ENCODE measurements around the gene XXYLT1.

XXYLT1 gene

DNA sequence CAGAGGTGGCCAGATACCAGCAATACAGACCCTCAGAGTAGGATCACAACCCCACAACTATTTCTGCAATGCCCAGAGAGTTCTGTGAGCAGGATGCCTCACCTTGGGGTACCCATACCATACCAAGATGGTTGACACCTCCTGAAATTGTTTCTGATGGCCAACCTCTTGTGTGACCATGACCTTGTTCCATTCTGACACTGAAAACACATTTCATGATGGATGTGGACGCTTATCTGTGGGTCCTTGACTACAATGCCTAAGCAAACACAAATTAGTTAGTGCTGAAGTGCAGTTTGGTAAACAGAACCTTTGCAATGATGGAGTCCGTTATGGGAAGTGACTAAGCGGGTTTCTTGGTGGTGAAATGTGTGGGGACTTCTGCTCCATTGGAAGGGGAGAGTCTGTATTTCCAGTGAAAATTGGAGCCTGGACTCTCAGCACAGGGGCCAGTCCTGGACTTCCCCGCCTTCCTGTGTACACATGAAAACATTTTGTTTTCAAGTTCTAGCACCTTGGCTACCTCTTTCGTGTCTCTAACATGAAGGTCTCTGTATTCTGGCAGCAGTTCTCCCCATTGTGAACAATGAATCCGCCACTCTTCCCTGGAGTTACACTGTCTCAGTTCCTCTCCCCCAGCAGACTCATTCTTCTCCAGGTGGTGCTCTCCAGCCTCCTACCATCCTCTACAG lies 106.2 kb downstream of the XXYLT1 start:
- peak; percentile 49 for DNase-seq

DNA sequence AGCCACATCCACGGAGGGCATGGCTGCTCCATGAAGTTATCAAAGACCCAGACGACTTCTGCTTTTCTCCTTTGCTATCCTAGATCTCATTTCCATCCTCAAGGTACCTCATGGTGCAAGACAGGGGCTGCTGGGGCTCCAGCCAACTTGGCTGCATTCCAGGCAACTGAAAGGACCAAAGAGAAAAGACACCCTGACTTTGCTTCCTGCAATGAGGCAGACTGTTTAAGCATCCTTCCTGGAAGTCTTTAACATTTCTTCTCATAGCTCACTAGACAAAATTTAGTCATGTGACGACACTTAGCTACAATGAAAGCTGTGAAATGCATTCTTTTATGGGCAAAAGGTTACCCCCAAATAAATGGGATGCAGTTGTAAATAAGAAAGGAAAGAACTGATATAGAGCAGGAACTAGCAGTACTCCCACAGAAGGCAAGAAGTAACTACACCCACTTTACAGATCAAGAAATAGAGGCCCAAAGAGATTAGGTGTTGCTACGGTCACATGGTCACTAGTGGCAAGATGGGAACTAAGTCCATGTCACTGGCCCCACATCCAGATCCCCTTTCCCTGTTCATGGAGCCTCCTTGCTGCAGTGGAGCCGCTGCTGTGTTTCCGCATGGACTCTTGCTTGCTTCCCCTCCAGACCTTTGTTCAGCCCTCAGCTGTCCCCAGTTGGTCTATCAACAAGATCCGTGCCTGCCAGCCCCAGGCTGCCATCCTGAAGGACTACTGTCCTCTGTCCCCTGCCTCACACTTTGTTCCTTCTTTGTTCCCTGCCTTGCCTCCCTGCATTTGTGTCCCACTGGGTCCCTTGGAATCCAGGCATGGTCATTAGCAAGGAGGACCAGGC lies 107.0 kb downstream of the XXYLT1 start:
- no peak for DNase-seq

DNA sequence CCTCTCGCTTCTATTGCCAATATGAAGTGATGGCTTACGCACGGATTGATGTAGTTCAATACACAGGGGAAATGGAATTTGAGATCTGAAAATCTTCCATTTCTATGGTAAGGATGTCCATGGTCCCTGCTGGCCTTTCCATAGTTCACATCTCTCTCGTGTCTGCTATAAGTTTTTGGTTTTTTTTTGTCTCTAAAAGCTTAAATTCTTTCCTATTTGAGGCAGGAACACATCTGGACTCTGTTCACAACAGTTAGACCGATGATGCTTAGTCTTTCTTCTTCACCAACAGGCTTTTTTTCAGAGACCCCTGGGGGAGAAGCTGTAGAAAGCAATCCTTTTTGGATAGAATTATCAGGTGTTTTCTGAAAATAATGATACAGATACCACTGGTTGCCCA lies 108.1 kb downstream of the XXYLT1 start:
- no peak for DNase-seq

DNA sequence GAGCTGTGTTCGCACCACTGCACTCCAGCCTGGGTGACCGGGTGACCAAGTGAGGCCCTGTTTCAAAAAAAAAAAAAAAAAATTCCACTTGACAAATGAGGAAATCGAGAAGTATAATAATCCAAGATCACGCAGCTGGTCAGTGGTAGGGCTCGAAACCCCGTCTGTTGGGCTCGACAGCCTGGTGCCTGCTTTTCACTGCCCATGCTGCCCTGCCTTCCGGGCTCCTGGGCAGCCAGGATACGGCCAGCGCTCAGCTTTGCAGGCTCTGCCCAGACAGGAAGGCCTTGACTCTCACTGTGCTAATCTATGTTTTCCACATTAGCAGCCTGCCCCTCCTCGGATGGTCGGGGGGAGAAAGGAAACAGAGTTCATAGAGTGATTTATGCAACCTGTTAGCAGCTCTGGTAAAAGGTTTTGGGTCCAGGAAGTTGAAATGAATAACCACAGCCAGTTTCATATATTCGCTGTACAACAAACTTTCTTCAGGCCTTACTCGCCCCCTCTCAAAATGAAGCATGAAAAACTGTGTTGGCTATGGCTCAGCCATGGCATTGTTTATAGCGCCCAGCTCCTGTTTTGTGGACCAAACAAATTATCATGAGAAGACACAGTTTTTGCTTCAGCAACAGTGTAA lies 108.8 kb downstream of the XXYLT1 start:
- DNase-seq: no peak

DNA sequence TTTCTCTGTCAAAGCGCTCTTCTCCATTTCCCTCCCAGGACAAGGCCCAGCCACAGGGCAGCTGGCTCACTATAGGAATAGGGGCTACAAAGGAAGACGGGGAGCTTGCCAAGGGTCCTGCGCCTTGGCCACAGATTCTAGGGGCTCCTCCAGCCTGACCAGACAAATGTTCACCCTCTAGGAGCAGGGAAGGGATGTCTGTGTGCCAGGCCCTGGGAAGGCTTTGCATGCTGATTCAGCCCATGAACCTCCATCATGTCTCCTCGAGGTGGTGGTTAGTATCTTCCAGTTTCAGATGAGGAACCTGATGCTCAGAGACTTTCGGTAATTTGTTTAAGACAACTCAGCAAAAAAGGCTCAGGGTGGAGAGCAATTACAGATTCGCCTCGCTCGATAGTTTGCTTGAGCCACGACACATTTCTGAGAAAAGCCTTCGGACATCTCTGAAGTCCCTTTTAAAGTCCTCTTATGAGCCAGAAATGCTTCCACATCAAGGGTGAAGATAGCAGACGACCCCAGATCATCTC lies 110.0 kb downstream of the XXYLT1 start:
- no peak for DNase-seq

DNA sequence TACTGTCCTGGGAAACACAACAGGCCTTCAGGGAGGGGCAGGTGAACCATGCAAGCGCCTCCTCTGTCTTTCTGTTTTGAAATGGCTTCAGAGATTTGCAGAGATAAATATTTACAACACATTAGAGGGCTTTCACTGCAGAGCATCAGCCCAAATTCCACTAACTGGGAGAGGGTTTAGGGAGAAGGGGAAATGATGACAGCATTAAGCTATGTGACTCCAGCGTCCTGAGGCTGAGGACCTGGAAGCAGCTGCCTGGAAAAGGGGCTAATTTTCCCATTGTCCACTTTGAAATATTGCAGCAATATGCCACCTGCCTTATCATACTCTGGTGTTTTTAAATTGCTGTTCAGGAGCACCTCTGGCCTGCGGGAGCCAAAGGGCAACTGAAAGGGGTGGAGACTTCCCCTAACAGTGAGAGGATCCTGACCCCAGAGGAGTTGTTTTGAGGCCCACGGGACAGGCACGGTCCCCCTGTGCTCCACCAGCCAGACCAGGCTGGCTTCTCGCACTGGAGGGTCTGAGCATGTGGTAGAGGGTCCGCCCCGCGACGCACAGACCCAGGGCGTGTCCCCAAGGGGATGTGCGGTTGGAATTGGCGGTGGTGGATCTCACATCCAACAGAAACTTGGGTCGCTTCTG lies 110.6 kb downstream of the XXYLT1 start:
- no peak for DNase-seq

DNA sequence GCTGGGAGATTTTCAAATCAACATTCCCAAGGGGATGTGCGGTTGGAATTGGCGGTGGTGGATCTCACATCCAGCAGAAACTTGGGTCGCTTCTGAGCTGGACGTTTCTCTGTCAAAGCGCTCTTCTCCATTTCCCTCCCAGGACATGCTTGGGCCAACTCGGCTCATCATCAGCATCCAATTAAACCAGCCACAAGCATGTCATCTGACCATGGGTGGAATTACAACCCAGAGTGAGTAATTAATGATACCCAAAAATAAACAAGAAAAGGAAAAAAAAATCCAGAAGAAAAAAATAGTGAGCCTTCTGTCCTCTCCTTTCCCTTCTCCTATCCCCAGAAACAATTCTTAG lies 111.2 kb downstream of the XXYLT1 start:
- no peak for DNase-seq

DNA sequence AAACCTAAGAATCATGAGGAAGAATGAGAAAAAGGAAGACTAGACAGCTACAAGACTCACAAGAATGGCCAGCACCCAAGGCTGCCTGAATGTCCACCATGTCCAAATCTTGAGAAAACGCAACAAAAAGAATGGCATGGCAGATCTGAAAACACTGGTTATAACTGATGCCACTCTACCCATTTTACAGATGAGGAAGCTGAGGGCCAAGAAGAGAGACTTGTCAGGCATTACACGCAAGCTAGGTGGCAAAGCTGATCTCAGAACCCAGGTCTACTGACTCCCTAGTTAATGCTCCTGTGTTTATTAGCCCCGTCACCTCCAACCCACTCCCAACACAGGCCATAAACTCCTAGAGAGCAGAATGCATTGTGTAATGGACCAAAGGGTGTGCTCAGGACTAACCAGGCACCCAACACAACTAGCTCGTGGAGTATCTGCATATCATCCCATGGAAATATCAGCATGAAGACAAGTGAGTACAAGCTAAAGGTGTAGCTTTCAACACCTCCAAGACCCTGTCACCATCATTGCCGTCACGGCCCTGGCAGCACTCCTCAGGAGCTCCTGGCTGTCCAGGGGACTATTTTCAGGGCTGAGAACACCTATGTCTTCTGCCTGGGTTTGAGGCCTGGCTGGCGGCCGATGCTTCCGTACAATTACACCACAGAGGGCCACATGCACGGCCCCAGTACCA lies 111.7 kb downstream of the XXYLT1 start:
- DNase-seq: no peak

DNA sequence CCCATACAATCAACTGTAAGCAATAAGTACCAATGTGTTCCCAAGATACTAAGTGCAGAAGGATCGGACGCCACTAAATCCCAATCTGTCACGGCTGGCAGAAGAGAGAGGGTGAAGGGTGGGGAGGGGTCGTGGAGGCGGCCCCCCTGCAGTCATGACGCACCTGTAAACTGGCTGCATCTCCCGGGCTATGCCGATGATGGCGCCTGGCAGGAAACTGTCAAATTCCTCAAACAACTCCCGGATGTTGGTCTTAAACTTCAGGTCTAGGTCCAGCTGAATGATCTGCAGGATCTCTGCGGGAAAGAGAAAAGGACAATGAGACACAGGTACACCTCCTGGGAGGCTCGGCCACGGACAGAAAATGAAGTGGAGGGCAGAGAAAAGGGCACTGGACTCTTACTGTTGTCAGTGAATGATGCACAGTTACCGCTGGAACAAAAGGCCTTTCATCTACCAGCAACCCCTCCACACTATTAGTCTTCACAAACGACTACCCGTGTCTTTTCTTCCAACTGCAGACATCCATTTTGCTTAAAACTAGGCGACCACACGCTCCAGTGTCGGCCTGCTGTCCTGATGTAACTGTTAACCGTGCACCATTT lies 114.6 kb downstream of the XXYLT1 start:
- no peak for DNase-seq

DNA sequence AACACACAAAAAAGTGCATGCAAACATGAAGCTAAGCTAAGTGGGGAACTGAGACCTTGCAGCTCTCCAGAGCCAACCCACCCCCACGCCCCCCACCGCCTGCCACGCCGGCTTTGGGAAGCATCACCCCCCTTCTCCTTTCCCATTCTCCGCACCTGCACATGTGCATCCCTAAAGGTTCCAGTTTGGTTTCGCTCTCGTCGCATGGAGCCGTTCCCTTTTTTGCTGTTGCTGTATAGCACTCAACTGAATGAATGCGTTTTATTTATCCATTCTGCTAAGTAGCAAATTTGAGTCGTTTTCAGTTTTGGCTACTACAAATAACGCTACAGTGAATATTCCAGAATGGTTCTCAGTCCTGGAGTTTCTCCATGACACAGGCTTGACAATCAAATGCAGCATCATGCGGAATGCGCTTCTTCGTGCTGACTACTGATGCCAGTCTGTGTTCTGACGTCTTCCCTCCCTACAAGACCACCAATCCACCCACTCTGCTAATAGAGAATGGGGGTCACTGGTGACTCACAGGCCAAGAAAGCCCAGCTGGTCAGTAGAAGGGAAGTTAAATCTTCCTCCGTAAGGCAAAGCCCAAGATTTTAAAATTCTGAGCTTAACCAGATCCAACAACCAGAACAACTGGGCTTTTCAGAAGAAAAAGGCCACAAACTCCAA lies 115.3 kb downstream of the XXYLT1 start:
- DNase-seq: no peak

DNA sequence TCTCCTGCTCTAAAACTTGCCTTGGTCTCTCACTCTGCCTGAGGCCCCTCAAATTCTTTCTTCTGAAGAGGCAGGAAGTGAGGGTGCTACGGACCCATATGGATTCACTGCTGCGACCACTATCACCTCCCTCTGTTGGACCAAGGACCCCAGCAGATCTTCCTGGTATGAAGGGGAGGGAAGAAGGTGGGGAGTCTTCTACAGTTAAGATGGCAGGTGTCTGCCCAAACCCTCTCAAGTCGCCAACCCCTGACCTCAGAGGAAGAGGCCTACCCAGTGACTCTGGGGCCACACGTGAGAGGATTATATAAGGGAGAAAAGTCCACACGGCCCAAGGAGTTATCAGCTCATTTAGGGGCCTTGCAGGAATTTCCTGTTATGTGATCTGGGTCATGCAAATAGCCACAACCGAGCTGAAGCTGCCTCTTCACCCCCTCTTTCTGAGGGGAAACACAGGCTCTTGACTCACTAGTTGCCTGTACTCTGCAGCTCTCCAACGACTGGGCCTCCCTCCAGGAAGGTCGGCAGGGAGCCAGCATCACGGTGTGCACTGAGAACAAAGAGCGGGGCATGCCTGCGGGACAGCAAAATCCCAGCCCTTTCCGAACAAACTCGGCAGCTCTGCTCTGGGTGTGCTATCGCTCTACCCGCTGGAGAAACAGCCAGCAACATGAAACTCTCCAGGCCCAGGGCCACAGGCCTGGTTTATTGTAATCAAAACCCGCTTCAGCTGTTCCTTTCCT lies 116.0 kb downstream of the XXYLT1 start:
- peak; percentile 10 for DNase-seq

DNA sequence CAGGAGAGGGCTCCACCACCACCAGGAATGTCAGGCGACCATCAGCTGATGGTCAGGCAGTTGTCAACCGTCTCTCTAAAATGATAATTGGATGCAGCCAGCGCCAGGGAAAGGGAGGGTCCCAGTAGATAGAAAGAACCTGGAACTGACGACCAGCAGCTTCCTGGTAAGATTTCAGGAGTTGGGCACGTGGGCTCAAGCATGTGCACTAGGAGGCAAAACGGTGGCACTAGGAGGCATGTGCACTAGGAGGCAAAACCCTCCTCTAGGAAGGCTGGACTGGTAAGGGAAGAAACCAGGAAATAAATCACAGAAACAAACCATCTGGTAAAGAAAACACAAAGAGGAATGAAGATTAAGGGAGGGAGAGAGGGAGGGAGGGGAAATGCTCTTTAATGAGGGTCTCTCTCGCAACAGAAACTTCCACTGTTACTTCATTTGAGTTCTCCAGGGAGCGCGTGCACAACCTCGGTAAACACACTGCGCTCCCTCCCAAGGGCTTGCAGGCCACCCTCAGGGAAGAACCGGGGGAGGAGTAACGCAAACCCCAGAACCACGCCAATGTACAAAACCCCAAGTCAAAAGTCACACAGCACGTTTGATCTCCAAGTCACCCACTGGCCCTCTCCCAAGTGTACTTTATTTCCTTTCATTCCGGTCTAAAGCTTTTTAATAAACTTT lies 116.7 kb downstream of the XXYLT1 start:
- DNase-seq: no peak

DNA sequence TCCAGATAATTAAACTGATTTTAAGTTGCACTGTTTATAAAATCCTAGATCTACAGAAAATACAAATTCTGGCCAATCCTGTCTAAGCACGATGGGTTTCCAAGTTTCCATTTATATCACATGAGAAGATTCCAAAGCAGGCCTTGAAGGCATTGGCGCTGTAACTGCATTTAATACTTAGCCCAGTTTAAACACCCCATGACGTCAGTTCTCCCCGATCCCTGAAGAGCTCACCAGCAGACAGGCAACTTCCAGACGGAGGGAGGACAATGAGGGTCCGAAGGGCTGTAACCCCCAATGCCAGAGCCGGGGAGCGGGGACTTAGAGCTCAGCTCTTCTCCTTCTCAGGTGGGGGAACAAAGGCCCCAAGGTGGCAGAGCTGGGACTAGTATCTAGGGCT lies 117.3 kb downstream of the XXYLT1 start:
- DNase-seq: no peak

DNA sequence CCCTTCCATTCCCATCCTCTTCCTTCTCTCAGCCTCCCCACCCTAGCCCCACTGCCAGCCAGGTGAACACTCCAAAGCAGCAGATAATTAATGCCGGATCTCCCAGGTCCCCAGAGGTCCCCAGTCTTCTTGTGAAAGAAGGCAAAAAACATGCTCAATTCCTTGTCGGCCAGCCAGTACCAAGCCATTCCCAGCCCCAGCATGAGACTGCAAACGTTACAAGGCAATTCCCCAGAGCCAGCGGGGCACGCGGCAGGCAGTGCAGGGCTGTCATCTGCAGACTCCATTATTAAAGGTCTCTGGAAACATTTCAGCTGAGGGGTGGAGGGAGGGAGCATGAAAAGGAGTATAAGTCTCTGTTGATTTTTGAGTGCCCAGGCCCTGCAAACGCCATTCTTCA lies 117.8 kb downstream of the XXYLT1 start:
- no peak for DNase-seq

DNA sequence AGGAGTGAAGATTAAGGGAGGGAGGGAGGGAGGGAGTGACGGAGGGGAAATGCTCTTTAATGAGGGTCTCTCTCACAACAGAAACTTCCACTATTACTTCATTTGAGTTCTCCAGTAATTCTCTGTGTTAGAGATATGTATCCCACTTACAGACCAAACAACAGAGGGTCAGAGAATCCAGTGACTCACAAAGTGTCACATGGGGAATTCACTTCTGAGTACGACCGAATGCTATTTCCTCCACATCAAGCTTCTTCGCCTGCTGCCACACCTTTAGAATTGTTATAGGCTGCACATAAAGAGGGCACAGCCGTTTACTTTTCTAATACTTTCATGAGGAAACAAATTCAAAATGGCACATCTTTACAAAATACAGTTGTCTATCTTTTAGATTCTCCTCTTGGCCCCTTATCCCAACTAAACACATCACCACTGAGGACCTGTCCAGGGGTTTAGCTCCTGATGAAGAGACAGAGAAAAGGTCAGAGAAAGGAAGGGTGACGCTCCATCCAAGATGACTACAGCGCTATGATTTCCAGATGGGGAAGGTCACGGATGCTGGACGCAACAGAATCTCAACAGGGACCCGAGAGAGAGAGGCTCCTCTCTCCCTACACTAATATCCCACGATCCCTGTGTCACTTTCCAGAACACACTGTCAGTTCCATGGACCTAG lies 119.0 kb downstream of the XXYLT1 start:
- no peak for DNase-seq

DNA sequence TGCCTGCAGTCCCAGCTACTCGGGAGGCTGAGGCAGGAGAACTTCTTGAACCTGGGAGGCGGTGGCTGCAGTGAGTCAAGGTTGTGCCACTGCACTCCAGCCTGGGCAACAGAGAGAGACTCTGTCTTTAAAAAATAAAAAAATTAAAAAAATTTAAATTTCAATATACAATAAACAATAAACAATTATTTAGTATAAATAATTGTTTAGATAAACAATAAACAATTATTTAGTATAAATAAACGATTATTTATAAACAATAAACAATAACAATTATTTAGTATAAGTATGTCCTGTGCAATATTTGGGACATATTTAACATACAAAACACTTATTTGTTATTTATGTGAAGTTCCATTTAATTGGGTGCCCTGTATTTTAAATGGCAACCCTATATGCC lies 119.6 kb downstream of the XXYLT1 start:
- DNase-seq: no peak

DNA sequence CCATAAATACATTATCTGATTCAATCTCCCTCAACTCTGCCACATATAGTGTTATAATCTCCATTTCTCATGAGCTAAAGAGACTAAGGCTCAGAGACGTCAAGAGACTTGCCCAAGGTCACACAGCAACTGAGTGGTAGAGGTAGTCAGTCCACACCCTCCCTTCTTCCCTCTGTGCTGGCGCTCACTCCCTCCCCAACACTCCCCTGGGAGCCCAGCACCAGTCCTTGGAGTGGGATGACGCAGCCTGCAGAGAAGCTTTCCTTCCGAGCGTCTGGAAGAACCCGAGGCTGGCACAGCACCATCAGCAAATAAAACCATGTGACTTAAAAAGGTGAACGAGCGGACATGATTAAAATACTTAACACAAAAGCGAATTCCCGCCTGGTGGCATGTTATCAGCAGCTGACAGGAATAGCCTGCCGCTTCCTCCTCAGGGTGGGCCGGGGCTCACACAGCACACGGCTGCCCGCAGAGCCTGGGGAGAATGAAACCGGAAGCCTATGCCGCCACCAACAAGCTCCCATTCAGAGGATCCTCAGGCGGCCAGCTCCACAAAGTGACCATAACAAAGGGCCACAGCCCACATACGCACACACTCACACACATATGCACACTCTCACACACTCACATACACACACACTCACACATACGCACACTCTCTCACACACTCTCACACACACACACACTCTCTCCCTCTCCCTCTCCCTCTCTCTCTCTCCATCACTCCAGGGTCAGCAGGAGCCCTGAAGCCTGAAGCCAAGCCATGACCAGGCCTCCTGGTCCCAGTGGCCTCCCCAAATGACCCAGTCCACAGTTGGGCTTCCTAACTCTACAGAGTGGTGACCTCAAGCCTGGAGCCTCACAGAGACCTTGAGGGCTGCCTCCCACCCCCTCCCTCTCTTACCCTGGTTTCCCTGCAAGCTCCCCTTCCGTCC lies 120.5 kb downstream of the XXYLT1 start:
- DNase-seq: peak; percentile 63

DNA sequence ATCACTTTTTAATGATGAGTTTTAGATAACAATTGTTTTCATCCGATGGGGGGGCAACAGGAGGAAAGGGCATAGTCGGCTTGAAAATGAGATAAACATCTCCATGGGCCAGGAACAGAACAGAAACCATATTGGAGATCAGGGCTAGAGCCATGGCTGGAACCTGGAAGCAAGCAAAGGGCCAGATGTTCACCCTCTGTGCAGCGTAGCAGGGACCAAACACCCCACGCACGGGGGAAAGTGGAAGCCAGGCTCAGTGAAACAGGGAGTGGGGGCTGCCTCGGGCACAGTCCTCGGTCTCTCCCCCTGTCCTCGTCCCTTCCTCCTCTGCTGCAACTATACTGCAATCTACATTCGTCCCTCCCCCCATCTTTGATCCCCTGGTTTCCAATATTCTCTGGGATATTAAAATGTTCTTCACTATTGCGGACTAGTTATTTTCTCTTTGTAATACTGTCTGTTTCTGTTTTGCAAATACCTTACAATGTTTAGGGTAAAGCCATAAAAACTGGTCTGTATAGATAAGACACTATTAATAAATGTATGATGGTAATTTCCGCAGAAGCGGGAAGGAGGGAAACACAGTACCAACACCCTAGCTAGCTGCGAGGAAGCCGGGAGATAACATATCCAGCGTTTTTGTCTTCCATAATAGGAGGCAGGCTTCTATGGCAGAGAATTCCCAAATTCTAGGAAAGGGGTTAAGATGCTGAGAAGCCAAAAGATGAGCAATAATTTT lies 121.5 kb downstream of the XXYLT1 start:
- DNase-seq: no peak

All from suppressor macrophage treated with lipopolysaccharide for 4 hours (primary cell).